HG03469 (cell line): ENCODE measurements around the gene PACC1.

Experiments
- ATAC-seq: cut with Tn5 transposase; IDR thresholded peaks from one replicate; pipeline ENCODE4 v1.9.1; 2021; ENCODE audit warnings: mild to moderate bottlenecking, moderate library complexity, moderate number of reproducible peaks; ENCODE audit not compliant: unreplicated experiment

Gene PACC1

GRCh38 chr1:212414328-212415106 is at the start of gene PACC1:
Gene PACC1, minus strand, starts transcription at chr1:212414886. Its CDS starts 129 bp downstream, at chr1:212414757.
- ATAC-seq: peak; percentile 98

- ATAC-seq: no peak
Measured at GRCh38 chr1:212463565-212464285, 49.0 kb upstream of the PACC1 start.

GRCh38 chr1:212461916-212462660 is 47.4 kb upstream of the PACC1 start:
- no peak for ATAC-seq

- ATAC-seq: no peak
Measured at GRCh38 chr1:212460376-212460775, 45.7 kb upstream of the PACC1 start.

DNA sequence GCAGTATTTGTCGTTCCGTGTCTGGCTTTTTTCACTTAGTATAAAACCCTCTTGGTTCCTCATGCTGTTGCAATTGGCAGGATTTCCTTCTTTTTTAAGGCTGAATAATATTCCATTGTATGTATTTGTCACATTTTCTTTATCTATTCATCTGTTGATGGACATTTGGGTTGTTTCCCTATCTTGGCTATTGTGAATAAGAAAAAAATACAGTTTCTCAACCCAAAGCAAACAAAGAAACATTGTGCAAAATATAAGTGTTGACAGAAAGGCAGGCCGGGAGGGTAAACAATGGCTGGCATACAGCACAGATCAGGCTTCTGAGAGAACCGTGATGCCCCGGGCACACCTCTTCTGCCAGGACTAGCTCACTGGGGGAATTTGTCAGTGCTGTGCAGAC is 45.0 kb upstream of the PACC1 start:
- no peak for ATAC-seq

- no peak for ATAC-seq
Measured at GRCh38 chr1:212458817-212459216, 44.1 kb upstream of the PACC1 start.

GRCh38 chr1:212457740-212458338 is 43.2 kb upstream of the PACC1 start:
- no peak for ATAC-seq

- ATAC-seq: no peak
Measured at GRCh38 chr1:212455803-212456528, 41.3 kb upstream of the PACC1 start.

GRCh38 chr1:212455401-212455800 is 40.7 kb upstream of the PACC1 start:
- ATAC-seq: no peak

GRCh38 chr1:212454741-212455140 is 40.1 kb upstream of the PACC1 start:
- ATAC-seq: no peak

- ATAC-seq: no peak
Measured at GRCh38 chr1:212453156-212453857, 38.6 kb upstream of the PACC1 start.

GRCh38 chr1:212452323-212453155 is 37.9 kb upstream of the PACC1 start:
- ATAC-seq: no peak

- ATAC-seq: no peak
Measured at GRCh38 chr1:212451416-212452322, 37.0 kb upstream of the PACC1 start.

DNA sequence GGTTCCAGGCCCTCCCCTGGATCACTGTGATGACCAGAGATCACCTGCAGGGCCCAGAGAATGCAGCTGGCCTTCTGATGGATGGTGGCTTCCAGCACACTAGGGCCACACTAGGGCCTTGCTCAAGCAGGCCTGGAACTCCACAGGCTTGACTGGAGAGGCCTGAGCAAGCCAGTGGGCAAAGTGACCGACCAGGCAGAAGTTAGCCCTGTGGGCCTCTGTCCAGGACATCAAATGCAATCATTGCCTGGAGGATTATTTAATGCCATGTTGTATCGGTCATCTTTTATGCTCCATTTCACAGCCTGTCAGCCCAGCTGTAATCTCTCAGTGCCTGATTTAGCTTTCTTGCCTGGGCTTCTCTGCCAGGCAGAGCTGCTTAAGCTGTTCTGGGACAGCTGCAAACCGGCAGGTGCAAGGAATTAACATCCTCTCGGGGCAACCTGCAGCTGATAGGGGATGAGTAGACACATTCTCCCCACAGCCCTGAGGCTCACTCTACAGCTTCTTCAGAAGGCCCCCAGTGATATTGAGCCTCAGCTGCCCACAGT is 35.7 kb upstream of the PACC1 start:
- ATAC-seq: no peak

DNA sequence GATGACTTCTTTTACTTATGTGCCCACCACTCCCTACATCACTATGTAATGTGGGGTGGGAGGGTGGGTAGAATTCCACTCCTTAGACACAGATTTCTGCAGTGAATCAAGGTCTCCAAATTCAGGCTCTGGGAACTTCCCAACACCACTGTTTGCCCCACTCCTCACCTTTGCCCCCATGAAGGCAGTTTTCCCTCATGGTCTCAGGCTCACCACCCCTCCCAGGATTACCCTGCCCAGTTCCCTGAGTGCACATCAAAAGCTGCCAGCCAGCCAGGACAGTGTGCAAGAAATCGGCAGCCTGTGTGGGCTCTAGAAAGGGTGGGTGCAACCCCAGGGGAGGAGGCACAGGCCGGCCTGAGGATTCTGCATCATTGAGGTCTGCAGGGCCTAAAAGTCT is 32.8 kb upstream of the PACC1 start:
- ATAC-seq: no peak

DNA sequence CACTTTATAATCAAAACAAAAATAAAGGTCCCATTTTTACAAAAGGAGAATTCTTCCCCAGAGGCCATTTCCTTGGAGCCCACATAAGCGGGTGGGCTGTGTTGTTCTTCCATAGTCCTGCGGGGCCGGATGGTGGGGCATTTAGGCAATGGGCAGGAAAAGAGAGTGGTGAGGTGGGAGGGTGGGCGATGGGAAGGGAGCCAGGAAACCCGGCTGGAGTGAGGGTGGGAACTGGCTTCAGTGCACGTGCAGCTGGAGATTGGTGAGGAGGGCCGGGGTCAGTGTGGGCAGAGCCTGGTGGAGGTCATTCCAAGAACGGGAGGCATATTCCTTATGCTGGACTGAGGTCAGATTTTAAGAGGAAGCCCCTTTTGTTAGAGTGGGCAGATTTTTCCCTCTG is 31.6 kb upstream of the PACC1 start:
- ATAC-seq: no peak

DNA sequence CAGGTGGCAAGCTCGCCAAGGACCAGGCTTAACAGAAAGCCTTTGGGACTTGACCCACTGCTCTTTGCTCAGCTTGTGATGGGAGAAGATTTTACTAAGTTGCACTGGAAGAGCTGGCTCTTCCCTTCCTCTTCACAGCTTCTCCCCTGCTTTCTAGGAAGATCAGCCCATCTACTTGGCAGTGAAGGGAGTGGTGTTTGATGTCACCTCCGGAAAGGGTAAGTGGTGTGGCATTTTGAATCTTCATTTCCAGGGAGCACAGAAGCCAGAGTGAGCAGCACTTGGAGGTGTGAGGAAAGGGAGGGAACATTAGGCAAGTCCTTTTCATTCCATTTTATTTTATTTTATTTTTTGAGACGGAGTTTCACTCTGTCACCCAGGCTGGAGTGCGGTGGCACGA is 27.7 kb upstream of the PACC1 start:
- ATAC-seq: no peak

GRCh38 chr1:212440419-212440818 is 25.7 kb upstream of the PACC1 start:
- no peak for ATAC-seq
